K562 (cell line): ENCODE measurements around the gene PLEKHN1. TPM values are rescaled to one million over a fixed set of nuclear protein-coding genes. Genes with fewer than 3 reads are reported as not detected.

Experiments used
- AFF4 ChIP-seq: sonication (generic); formaldehyde crosslinking; IDR thresholded peaks from 2 replicates; pipeline ENCODE4 v1.8.0; 2023; ENCODE audit warnings: mild to moderate bottlenecking, missing genetic modification reagents
- CBFA2T2 ChIP-seq: fragments of 450-650 bp; conservative IDR thresholded peaks from 2 replicates; pipeline ENCODE4 v1.6.1; 2017; ENCODE audit warnings: mild to moderate bottlenecking
- CBX3 ChIP-seq, 2 experiments: IDR thresholded peaks; 1 replicate in 1 of 2; 2 replicates in 1 of 2; pipeline ENCODE4 v1.6.1; 2012; ENCODE audit warnings: inconsistent platforms in 2 of 2, low read length in 2 of 2, borderline replicate concordance in 1 of 2, control low read depth in 1 of 2
- CHD2 ChIP-seq: IDR thresholded peaks from 2 replicates; pipeline ENCODE4 v1.6.1; 2011; ENCODE audit warnings: low read depth, low read length
- CREBBP ChIP-seq: IDR thresholded peaks from one replicate; pipeline ENCODE4 v1.6.1; 2012; ENCODE audit warnings: low read depth, mild to moderate bottlenecking, control low read depth, inconsistent platforms, low read length
- DMBX1 ChIP-seq: fragments of 250-450 bp; sonication (Bioruptor Pico); IDR thresholded peaks from 2 replicates; pipeline ENCODE4 v1.8.0; 2022; ENCODE audit warnings: inconsistent platforms, mild to moderate bottlenecking, moderate library complexity, borderline replicate concordance
- GATAD2B ChIP-seq: fragments of 450-650 bp; IDR thresholded peaks from 2 replicates; pipeline ENCODE4 v1.6.1; 2017; ENCODE audit warnings: mild to moderate bottlenecking, borderline replicate concordance
- GTF2A2 ChIP-seq: IDR thresholded peaks from 2 replicates; pipeline ENCODE4 v1.6.1; 2016; ENCODE audit warnings: mild to moderate bottlenecking, missing genetic modification characterization, missing compliant biosample characterization
- HDAC3 ChIP-seq: fragments of 450-650 bp; IDR thresholded peaks from 2 replicates; pipeline ENCODE4 v1.6.1; 2018; ENCODE audit warnings: borderline replicate concordance, mild to moderate bottlenecking, moderate library complexity; ENCODE audit not compliant: partially characterized antibody
- HNRNPL ChIP-seq: fragments of 200-400 bp; formaldehyde crosslinking; IDR thresholded peaks from 2 replicates; pipeline ENCODE4 v1.6.1; 2017; ENCODE audit warnings: low read depth, mild to moderate bottlenecking, low read length
- KLF1 ChIP-seq: fragments of 450-650 bp; IDR thresholded peaks from 2 replicates; pipeline ENCODE4 v1.6.1; 2016; ENCODE audit warnings: missing genetic modification characterization, missing compliant biosample characterization
- LEF1 ChIP-seq: fragments of 450-650 bp; IDR thresholded peaks from 2 replicates; pipeline ENCODE4 v1.6.1; 2016; ENCODE audit warnings: mild to moderate bottlenecking
- MEIS2 ChIP-seq: fragments of 450-650 bp; IDR thresholded peaks from 2 replicates; pipeline ENCODE4 v1.6.1; 2014; ENCODE audit warnings: mild to moderate bottlenecking; ENCODE audit not compliant: partially characterized antibody
- PCBP1 ChIP-seq: fragments of 200-400 bp; formaldehyde crosslinking; IDR thresholded peaks from 2 replicates; pipeline ENCODE4 v1.6.1; 2018; ENCODE audit warnings: mild to moderate bottlenecking, low read depth, low read length; ENCODE audit not compliant: poor library complexity, severe bottlenecking
- RBFOX2 ChIP-seq: fragments of 200-400 bp; formaldehyde crosslinking; IDR thresholded peaks from 2 replicates; pipeline ENCODE4 v1.6.1; 2017; ENCODE audit warnings: low read depth, mild to moderate bottlenecking, low read length, moderate library complexity
- SRSF3 ChIP-seq: fragments of 200-400 bp; formaldehyde crosslinking; IDR thresholded peaks from 2 replicates; pipeline ENCODE4 v1.6.1; 2016; ENCODE audit warnings: mild to moderate bottlenecking, low read length, moderate library complexity; ENCODE audit not compliant: insufficient read depth
- ZC3H11A ChIP-seq: IDR thresholded peaks from 2 replicates; pipeline ENCODE4 v1.6.1; 2012; ENCODE audit warnings: low read depth, low read length, improper control_type of control experiment
- ZFP36 ChIP-seq: fragments of 150-350 bp; IDR thresholded peaks from 2 replicates; pipeline ENCODE4 v1.6.1; 2018; ENCODE audit warnings: low read length, low read depth; ENCODE audit not compliant: partially characterized antibody
- ZNF717 ChIP-seq: fragments of 250-450 bp; sonication (Bioruptor Pico); IDR thresholded peaks from 2 replicates; pipeline ENCODE4 v1.5.0; 2021
- ZNF740 ChIP-seq, 3 experiments: fragments of 200-800 bp in 1 of 3; sonication (Bioruptor generic) in 1 of 3; sonication (generic) in 1 of 3; formaldehyde crosslinking in 1 of 3; IDR thresholded peaks; 2 replicates each; pipeline versions ENCODE4 v1.6.1 to v1.8.0; 2016 to 2022; ENCODE audit warnings: mild to moderate bottlenecking in 2 of 3, missing compliant biosample characterization in 2 of 3, missing genetic modification characterization in 2 of 3, missing genetic modification reagents in 1 of 3
- polyA plus RNA-seq, 8 experiments: library from polyadenylated mRNA; depleted of rRNA in 4 of 8; stranded (reverse) in 5 of 8; unstranded in 3 of 8; fragments of >200 nt; fragmentation: Nextera tagmentation in 2 of 8; fragmentation: Illumina TruSeq in 1 of 8; extraction: Ambion mirVana in 2 of 8; extraction: Trizol in 1 of 8; gene quantifications; 2 replicates each; pipeline versions ENCODE4 v1.2.1 to v1.2.3, GENCODE V29; 2011 to 2014; ENCODE audit warnings: inconsistent platforms in 1 of 8, missing spikeins in 1 of 8
- total RNA-seq, 7 experiments: library from RNA; depleted of rRNA in 6 of 7; stranded (reverse); fragments of >200 nt in 6 of 7; fragmentation: Illumina TruSeq in 2 of 7; extraction: Trizol in 2 of 7; gene quantifications; 2 replicates each; pipeline versions ENCODE4 v1.2.1 to v1.2.3, GENCODE V29; 2011 to 2021; ENCODE audit warnings: low replicate concordance in 1 of 7
- TF ChIP-seq, protein P1 (sequence below): fragments of 450-650 bp; IDR thresholded peaks from 2 replicates; pipeline ENCODE4 v1.6.1; 2016; ENCODE audit warnings: borderline replicate concordance

The PLEKHN1 gene
- total and polyA plus RNA-seq, 9 of the 15 experiments (the other 6 are each of a cell fraction or from before 2014, with no cell fraction given) = 0.07 to 1.5 (median 0.13) TPM; not detected in 2

DNA sequence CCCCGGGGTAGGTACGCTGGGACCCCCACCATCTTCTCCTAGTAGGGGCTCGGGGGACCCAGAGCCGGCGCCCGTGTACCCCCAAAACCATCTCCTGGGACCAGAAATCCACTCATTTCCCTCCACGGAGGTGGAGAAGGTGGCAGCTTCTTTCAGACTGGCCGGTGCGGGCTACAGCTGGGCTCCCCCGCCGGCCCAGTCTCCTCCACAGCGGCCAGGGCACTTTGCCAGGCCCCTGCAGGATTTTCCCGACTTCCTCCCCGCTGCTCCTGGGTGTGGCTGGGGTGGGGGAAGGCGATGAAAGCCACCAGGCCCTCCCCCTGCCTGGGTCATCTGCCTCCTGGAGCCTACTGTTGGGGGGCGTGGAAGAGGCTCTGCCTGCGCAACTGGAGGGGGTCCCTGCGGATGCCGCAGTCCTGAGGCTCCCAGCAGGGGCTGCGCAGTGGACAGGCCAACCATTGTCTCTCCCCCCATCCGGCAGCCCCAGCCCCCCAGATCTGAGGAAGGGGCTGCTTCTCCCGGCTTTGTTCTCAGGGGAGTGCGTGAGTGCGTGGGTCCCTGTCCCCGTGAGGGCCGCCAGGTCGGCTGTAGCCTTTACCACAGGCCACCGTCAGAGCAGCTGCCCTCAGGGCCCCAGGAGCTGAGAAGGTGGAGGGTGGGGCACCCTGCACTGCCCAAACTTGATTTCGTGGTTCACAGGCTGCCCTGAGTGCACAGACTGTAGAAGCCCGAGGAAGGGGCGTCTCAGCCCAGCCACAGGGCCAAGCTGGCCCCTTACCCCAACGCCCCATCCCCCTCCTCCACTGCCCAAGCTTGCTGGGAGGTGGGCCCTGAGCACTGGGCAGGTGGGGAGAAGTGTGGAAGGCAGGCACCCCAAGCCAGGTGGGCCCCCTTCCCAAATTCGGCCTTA, 55.0 kb downstream of the PLEKHN1 start (continued):
- TF ChIP-seq CREBBP (no peak), GATAD2B (no peak), ZFP36 (no peak), KLF1 (tag) (no peak), HNRNPL (no peak), RBFOX2 (peak; percentile 53), ZNF740 (CRISPR knock-in tag; IDR thresholded peaks at IDR 0.05) (0 out of 2 replicates have a peak, but pooled peaks have one; percentile 3), ZNF740 (tag; IDR thresholded peaks at IDR 0.05) (no peak; a peak in 1 of 4 replicates), PCBP1 (peak; percentile 44), CBFA2T2 (no peak), GTF2A2 (tag) (no peak), HDAC3 (no peak), ZC3H11A (no peak), DMBX1 (CRISPR knock-in tag) (0 out of 2 replicates have a peak, but pooled peaks have one; percentile 19), CBX3 (IDR thresholded peaks at IDR 0.05; ENCODE audit: borderline replicate concordance in 1 of 2, low read length in 2 of 2) (no peak), LEF1 (no peak), ZNF717 (no peak), CHD2 (no peak; the same call in 1 of the 2 replicates), MEIS2 (peak; percentile 83), SRSF3 (no peak), AFF4 (CRISPR knock-in tag) (no peak)
- TF ChIP-seq, protein P1, sequence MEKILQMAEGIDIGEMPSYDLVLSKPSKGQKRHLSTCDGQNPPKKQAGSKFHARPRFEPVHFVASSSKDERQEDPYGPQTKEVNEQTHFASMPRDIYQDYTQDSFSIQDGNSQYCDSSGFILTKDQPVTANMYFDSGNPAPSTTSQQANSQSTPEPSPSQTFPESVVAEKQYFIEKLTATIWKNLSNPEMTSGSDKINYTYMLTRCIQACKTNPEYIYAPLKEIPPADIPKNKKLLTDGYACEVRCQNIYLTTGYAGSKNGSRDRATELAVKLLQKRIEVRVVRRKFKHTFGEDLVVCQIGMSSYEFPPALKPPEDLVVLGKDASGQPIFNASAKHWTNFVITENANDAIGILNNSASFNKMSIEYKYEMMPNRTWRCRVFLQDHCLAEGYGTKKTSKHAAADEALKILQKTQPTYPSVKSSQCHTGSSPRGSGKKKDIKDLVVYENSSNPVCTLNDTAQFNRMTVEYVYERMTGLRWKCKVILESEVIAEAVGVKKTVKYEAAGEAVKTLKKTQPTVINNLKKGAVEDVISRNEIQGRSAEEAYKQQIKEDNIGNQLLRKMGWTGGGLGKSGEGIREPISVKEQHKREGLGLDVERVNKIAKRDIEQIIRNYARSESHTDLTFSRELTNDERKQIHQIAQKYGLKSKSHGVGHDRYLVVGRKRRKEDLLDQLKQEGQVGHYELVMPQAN = peak; percentile 51
